Fibroblast of the conjunctiva (primary cell): Measurements from ENCODE around the gene PIGR.

Experiments used
- DNase-seq: peaks from one replicate; pipeline ENCODE4 v3.0.0-alpha.2; 2010; ENCODE audit warnings: low read depth

Gene PIGR

GRCh38 chr1:206958144-206958543, 11.9 kb upstream of the PIGR start:
- no peak for DNase-seq

- DNase-seq: no peak
These were observed 11.4 kb upstream of the PIGR start for GRCh38 chr1:206957639-206958038.

- DNase-seq: peak; percentile 50
These were observed 9.5 kb upstream of the PIGR start for GRCh38 chr1:206955476-206956451.

GRCh38 chr1:206954459-206955342, 8.4 kb upstream of the PIGR start:
- DNase-seq: no peak

- DNase-seq: no peak
These were observed 7.4 kb upstream of the PIGR start for GRCh38 chr1:206953626-206954025.

GRCh38 chr1:206953126-206953525, 6.9 kb upstream of the PIGR start:
- DNase-seq: no peak

- DNase-seq: no peak
These were observed 5.9 kb upstream of the PIGR start for GRCh38 chr1:206952171-206952570.

- DNase-seq: no peak
These were observed 5.2 kb upstream of the PIGR start for GRCh38 chr1:206951318-206952100.

- DNase-seq: no peak
These were observed 3.4 kb upstream of the PIGR start for GRCh38 chr1:206949641-206950040.

GRCh38 chr1:206949208-206949607, 2.9 kb upstream of the PIGR start:
- DNase-seq: no peak

- no peak for DNase-seq
These were observed 989 bp upstream of the PIGR start for GRCh38 chr1:206947255-206947654.

- DNase-seq: no peak
These were observed 487 bp downstream of the PIGR start for GRCh38 chr1:206945779-206946178.

- no peak for DNase-seq
These were observed 1.6 kb downstream of the PIGR start for GRCh38 chr1:206944703-206945102.

- no peak for DNase-seq
These were observed 4.4 kb downstream of the PIGR start for GRCh38 chr1:206941766-206942418.

- DNase-seq: no peak
These were observed 5.7 kb downstream of the PIGR start for GRCh38 chr1:206940588-206940936.

- DNase-seq: no peak
These were observed 6.3 kb downstream of the PIGR start for GRCh38 chr1:206939841-206940587.

- no peak for DNase-seq
These were observed 7.1 kb downstream of the PIGR start for GRCh38 chr1:206939131-206939530.

GRCh38 chr1:206937425-206937824, 8.8 kb downstream of the PIGR start:
- DNase-seq: no peak

- no peak for DNase-seq
These were observed 10.7 kb downstream of the PIGR start for GRCh38 chr1:206935491-206936067.

- no peak for DNase-seq
These were observed 12.8 kb downstream of the PIGR start for GRCh38 chr1:206933333-206933945.
